Trophoblast cell (in vitro differentiated cells and primary cell): Measurements from ENCODE around the gene WDR27.

Experiments used
- DNase-seq, 2 donors: peaks; one replicate each; pipeline ENCODE4 v3.0.0-alpha.2; 2016
- H2AFZ ChIP-seq: 2 replicates; pipeline ENCODE4 v1.6.1; 2013; ENCODE audit warnings: low read length, moderate library complexity, mild to moderate bottlenecking; ENCODE audit not compliant: insufficient read depth, poor library complexity
- H2AK5ac ChIP-seq: 2 replicates; pipeline ENCODE4 v1.6.1; 2013; ENCODE audit warnings: mild to moderate bottlenecking, low read length
- H2BK120ac ChIP-seq: 2 replicates; pipeline ENCODE4 v1.6.1; 2013; ENCODE audit warnings: low read length, mild to moderate bottlenecking, moderate library complexity; ENCODE audit not compliant: insufficient read depth, poor library complexity
- H2BK12ac ChIP-seq: 2 replicates; pipeline ENCODE4 v1.6.1; 2013; ENCODE audit warnings: mild to moderate bottlenecking, low read length, moderate library complexity
- H2BK5ac ChIP-seq: 2 replicates; pipeline ENCODE4 v1.6.1; 2013; ENCODE audit warnings: low read length, low read depth, moderate library complexity, mild to moderate bottlenecking; ENCODE audit not compliant: poor library complexity
- H3K14ac ChIP-seq: 2 replicates; pipeline ENCODE4 v1.6.1; 2013; ENCODE audit warnings: mild to moderate bottlenecking, low read length
- H3K18ac ChIP-seq: 2 replicates; pipeline ENCODE4 v1.6.1; 2013; ENCODE audit warnings: mild to moderate bottlenecking, low read length
- H3K23ac ChIP-seq: 2 replicates; pipeline ENCODE4 v1.6.1; 2013; ENCODE audit warnings: low read length
- H3K27ac ChIP-seq: 2 replicates; pipeline ENCODE4 v1.5.1; 2013; ENCODE audit warnings: low read depth, mild to moderate bottlenecking, inconsistent platforms, low read length, moderate library complexity
- H3K27me3 ChIP-seq: 2 replicates; pipeline ENCODE4 v1.6.1; 2013; ENCODE audit warnings: inconsistent platforms, mild to moderate bottlenecking, low read length, moderate library complexity; ENCODE audit not compliant: insufficient read depth
- H3K36me3 ChIP-seq, 2 experiments: 1 replicate in 1 of 2; 2 replicates in 1 of 2; pipeline ENCODE4 v1.6.1; 2013; ENCODE audit warnings: low read length in 2 of 2, mild to moderate bottlenecking in 2 of 2, moderate library complexity in 1 of 2; ENCODE audit not compliant: insufficient read depth in 2 of 2, control insufficient read depth in 1 of 2
- H3K4ac ChIP-seq: 2 replicates; pipeline ENCODE4 v1.6.1; 2013; ENCODE audit warnings: low read depth, mild to moderate bottlenecking, low read length, moderate library complexity
- H3K4me1 ChIP-seq, 2 experiments: 1 replicate in 1 of 2; 2 replicates in 1 of 2; pipeline ENCODE4 v1.6.1; 2013; ENCODE audit warnings: low read length in 2 of 2, mild to moderate bottlenecking in 2 of 2, moderate library complexity in 1 of 2; ENCODE audit not compliant: insufficient read depth in 2 of 2, control insufficient read depth in 1 of 2
- H3K4me2 ChIP-seq: 2 replicates; pipeline ENCODE4 v1.6.1; 2013; ENCODE audit warnings: inconsistent platforms, mild to moderate bottlenecking, low read length, moderate library complexity
- H3K4me3 ChIP-seq: 2 replicates; pipeline ENCODE4 v1.5.1; 2013; ENCODE audit warnings: mild to moderate bottlenecking, low read depth, low read length, inconsistent platforms
- H3K79me1 ChIP-seq: one replicate; pipeline ENCODE4 v1.6.1; 2013; ENCODE audit warnings: low read length
- H3K79me2 ChIP-seq: 2 replicates; pipeline ENCODE4 v1.6.1; 2013; ENCODE audit warnings: low read length, mild to moderate bottlenecking; ENCODE audit not compliant: control insufficient read depth, insufficient read depth, poor library complexity
- H3K9ac ChIP-seq: 2 replicates; pipeline ENCODE4 v1.6.1; 2013; ENCODE audit warnings: mild to moderate bottlenecking, low read length
- H3K9me3 ChIP-seq: 2 replicates; pipeline ENCODE4 v1.6.1; 2013; ENCODE audit warnings: low read depth, mild to moderate bottlenecking, control low read depth, inconsistent platforms, low read length; ENCODE audit not compliant: insufficient read depth
- H4K12ac ChIP-seq: 2 replicates; pipeline ENCODE4 v1.6.1; 2013; ENCODE audit warnings: low read depth, mild to moderate bottlenecking, low read length, moderate library complexity
- H4K8ac ChIP-seq: 2 replicates; pipeline ENCODE4 v1.6.1; 2013; ENCODE audit warnings: low read depth, mild to moderate bottlenecking, low read length, moderate library complexity
- H4K91ac ChIP-seq: one replicate; pipeline ENCODE4 v1.6.1; 2013; ENCODE audit warnings: low read depth, mild to moderate bottlenecking, low read length, moderate library complexity
- WGBS: extraction: QIAGEN DNeasy Blood & Tissue Kit; methylation state at CpG from one replicate; pipeline ENCODE4 v1.1.7; 2013; ENCODE audit warnings: missing lambda C conversion rate; ENCODE audit not compliant: insufficient read length, insufficient coverage; ENCODE audit errors: extremely low coverage; 5-methylcytosine and 5-hydroxymethylcytosine counted together

Gene WDR27

GRCh38 chr6:169689287-169689686 is 12.5 kb downstream of the WDR27 start:
- no CpG with 5 or more reads among the region's 6 CpGs for WGBS
- peak; percentile 27 to 69 for DNase-seq
- no peak overlapping the region for H3K23ac ChIP-seq

GRCh38 chr6:169685860-169686259 is 16.0 kb downstream of the WDR27 start:
- H2BK12ac ChIP-seq: no peak overlapping the region
- no peak overlapping the region for H3K27ac ChIP-seq
- no peaks in the 10 kb centered on the region for H3K4me1 ChIP-seq
- no peaks in the 10 kb centered on the region for H3K79me1 ChIP-seq
- no peak overlapping the region for H2AFZ ChIP-seq
- H3K79me2 ChIP-seq: no peaks in the 10 kb centered on the region
- no peak overlapping the region for H3K4me2 ChIP-seq
- H2AK5ac ChIP-seq: no peak overlapping the region
- no peak overlapping the region for H3K9ac ChIP-seq
- DNase-seq: no peak
- H4K8ac ChIP-seq: no peak overlapping the region
- no peak overlapping the region for H4K12ac ChIP-seq
- H3K9me3 ChIP-seq: no peaks in the 10 kb centered on the region
- H3K14ac ChIP-seq: no peak overlapping the region
- no peak overlapping the region for H2BK120ac ChIP-seq
- peaks cover 7 to 12% of the 10 kb centered on the region in 2 experiments for H3K36me3 ChIP-seq
- H3K23ac ChIP-seq: no peak overlapping the region
- H2BK5ac ChIP-seq: no peak overlapping the region
- no peak overlapping the region for H4K91ac ChIP-seq
- H3K4me3 ChIP-seq: no peak overlapping the region
- no peak overlapping the region for H3K4ac ChIP-seq
- no CpG with 5 or more reads among the region's 2 CpGs for WGBS
- H3K18ac ChIP-seq: no peak overlapping the region
- no peaks in the 10 kb centered on the region for H3K27me3 ChIP-seq

More at GRCh38 chr6:169689287-169689686, 12.5 kb downstream of the WDR27 start:
- H4K12ac ChIP-seq: no peak overlapping the region
- peaks cover 2 to 7% of the 10 kb centered on the region in 2 experiments for H3K36me3 ChIP-seq
- no peak overlapping the region for H3K27ac ChIP-seq
- no peak overlapping the region for H3K9ac ChIP-seq
- H2AFZ ChIP-seq: no peak overlapping the region
- no peaks in the 10 kb centered on the region for H3K4me1 ChIP-seq
- no peak overlapping the region for H3K14ac ChIP-seq
- no peaks in the 10 kb centered on the region for H3K79me2 ChIP-seq
- no peak overlapping the region for H2AK5ac ChIP-seq
- no peak overlapping the region for H3K4ac ChIP-seq
- H3K79me1 ChIP-seq: no peaks in the 10 kb centered on the region
- H4K91ac ChIP-seq: no peak overlapping the region
- H2BK12ac ChIP-seq: no peak overlapping the region
- H3K27me3 ChIP-seq: no peaks in the 10 kb centered on the region
- no peak overlapping the region for H2BK5ac ChIP-seq
- no peak overlapping the region for H3K4me2 ChIP-seq
- H3K9me3 ChIP-seq: peaks cover 2% of the 10 kb centered on the region
- no peak overlapping the region for H2BK120ac ChIP-seq
- no peak overlapping the region for H3K4me3 ChIP-seq
- H4K8ac ChIP-seq: no peak overlapping the region
- no peak overlapping the region for H3K18ac ChIP-seq

GRCh38 chr6:169684056-169684455 is 17.8 kb downstream of the WDR27 start:
- no peak overlapping the region for H3K14ac ChIP-seq
- no peak overlapping the region for H2BK5ac ChIP-seq
- H3K36me3 ChIP-seq: peaks cover 7 to 11% of the 10 kb centered on the region in 2 experiments
- no peak overlapping the region for H4K8ac ChIP-seq
- H3K79me2 ChIP-seq: no peaks in the 10 kb centered on the region
- H4K12ac ChIP-seq: no peak overlapping the region
- no peak overlapping the region for H3K4ac ChIP-seq
- H3K79me1 ChIP-seq: no peaks in the 10 kb centered on the region
- H2AK5ac ChIP-seq: no peak overlapping the region
- H3K4me2 ChIP-seq: no peak overlapping the region
- no peak overlapping the region for H2AFZ ChIP-seq
- DNase-seq: no peak
- no peaks in the 10 kb centered on the region for H3K4me1 ChIP-seq
- H4K91ac ChIP-seq: no peak overlapping the region
- no peaks in the 10 kb centered on the region for H3K27me3 ChIP-seq
- no peak overlapping the region for H3K4me3 ChIP-seq
- no peak overlapping the region for H2BK120ac ChIP-seq
- no peaks in the 10 kb centered on the region for H3K9me3 ChIP-seq
- H3K9ac ChIP-seq: no peak overlapping the region
- H3K23ac ChIP-seq: no peak overlapping the region
- WGBS: no CpG with 5 or more reads among the region's 3 CpGs
- H3K27ac ChIP-seq: no peak overlapping the region
- no peak overlapping the region for H2BK12ac ChIP-seq
- H3K18ac ChIP-seq: no peak overlapping the region

GRCh38 chr6:169678342-169678741 is 23.5 kb downstream of the WDR27 start:
- peaks cover 3% of the 10 kb centered on the region for H3K9me3 ChIP-seq
- no peak overlapping the region for H3K23ac ChIP-seq
- H3K79me2 ChIP-seq: no peaks in the 10 kb centered on the region
- no peak overlapping the region for H2BK12ac ChIP-seq
- no peak overlapping the region for H2BK5ac ChIP-seq
- H2AK5ac ChIP-seq: no peak overlapping the region
- H3K9ac ChIP-seq: no peak overlapping the region
- no peak overlapping the region for H2AFZ ChIP-seq
- no peak overlapping the region for H3K27ac ChIP-seq
- H2BK120ac ChIP-seq: peak overlapping the region; percentile 52
- peaks cover 2% of the 10 kb centered on the region for H3K79me1 ChIP-seq
- no peak for DNase-seq
- H3K4me2 ChIP-seq: no peak overlapping the region
- no peak overlapping the region for H3K4ac ChIP-seq
- no peak overlapping the region for H4K91ac ChIP-seq
- no peak overlapping the region for H3K4me3 ChIP-seq
- no peaks in the 10 kb centered on the region for H3K27me3 ChIP-seq
- peaks cover 3 to 5% of the 10 kb centered on the region in 2 experiments for H3K36me3 ChIP-seq
- H3K18ac ChIP-seq: no peak overlapping the region
- no peak overlapping the region for H4K12ac ChIP-seq
- peaks cover 2 to 7% of the 10 kb centered on the region in 2 experiments for H3K4me1 ChIP-seq
- no peak overlapping the region for H3K14ac ChIP-seq
- no peak overlapping the region for H4K8ac ChIP-seq
- no CpG with 5 or more reads among the region's 1 CpG for WGBS
